Measurements from ENCODE around the gene LRRC8E.

GRCh38 chr19:7864690-7865074 lies 23.6 kb upstream of the LRRC8E start:
- TF ChIP-seq POLR2A (IDR thresholded peaks at IDR 0.05; ENCODE audit: low read depth, low read length): no peak
- no peak for TF ChIP-seq TAF1 (IDR thresholded peaks at IDR 0.05; ENCODE audit: borderline replicate concordance, low read depth, low read length)
